ENCODE data around the gene CAV1.

DNA sequence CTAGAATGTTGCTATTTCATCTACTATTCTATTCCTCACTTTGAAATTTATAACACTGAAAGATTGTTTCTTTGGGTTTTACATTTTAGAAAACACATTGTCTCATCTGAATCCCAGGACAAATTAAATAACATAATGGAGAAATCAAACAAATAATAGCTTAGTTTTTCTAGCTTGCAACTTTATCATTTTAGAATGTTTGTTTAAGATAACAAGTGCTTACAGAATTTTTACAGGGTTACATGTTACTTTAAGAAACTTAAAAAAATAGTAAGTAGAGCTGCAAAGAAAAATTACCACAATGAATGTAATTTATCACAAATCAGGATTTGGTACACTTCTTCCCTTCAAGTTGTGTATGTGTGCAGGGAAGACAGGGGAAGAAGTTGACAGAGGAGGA is 14.0 kb upstream of the CAV1 start:
- TF ChIP-seq CTCF (conservative IDR thresholded peaks at IDR 0.05 in 1 of 2, IDR thresholded peaks at IDR 0.05 in 1 of 2; ENCODE audit: low read depth in 1 of 2, low read length in 2 of 2) (no peak), EZH2 (IDR thresholded peaks at IDR 0.05; ENCODE audit: low read length, missing control alignments) (no peak)

All from fibroblast of lung (primary cell).